NCI-H146 (cell line): ENCODE measurements around the gene CDK19.
"Not testable (repeated sequence)": the region's sequence is repeated elsewhere in the genome, so short reads cannot be mapped to it uniquely, and the experiment has no call there.

ENCODE experiments used
- DNase-seq: peaks from one replicate; lab custom pipeline; 2025; lab: John Stamatoyannopoulos, UW

The CDK19 gene

DNA sequence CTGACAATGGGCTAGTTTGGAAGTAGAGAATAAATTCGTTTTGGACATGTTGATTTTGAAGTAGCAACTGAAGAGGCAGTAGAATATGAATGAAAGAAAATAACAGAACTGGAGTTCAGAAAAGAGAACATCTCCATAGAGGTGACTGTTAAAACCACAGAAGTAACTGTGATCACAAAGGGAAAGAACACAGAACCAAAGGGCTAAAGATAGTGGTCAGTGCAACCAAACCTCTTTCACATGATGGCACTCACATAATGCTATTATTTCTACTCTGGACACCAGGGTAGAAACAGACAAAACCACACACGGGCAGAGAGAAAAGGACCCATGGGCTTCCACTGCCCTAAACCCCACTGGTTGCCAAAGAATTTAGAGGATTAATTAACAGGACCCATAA is 58.5 kb downstream of the CDK19 start:
- no peak for DNase-seq

DNA sequence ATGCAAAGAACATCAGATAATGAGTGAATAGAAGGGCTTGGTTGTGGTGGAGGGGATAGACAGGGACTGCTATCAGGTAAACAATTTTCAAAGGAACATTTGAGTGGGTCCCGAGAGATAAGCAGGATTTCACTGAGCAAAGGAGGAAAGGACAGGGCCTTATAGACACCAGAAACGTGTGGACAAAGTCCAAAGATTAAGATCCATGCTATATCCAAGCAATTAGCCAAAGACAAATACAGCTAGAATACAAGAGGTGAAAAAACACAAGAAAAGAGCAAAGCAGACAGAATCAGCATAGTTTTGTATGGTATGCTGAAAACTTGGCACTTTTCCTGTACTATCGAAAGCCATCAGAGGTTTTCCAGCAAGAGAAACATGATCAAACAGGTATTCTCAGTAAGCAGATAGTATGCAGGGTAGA is 59.8 kb downstream of the CDK19 start:
- no peak for DNase-seq

DNA sequence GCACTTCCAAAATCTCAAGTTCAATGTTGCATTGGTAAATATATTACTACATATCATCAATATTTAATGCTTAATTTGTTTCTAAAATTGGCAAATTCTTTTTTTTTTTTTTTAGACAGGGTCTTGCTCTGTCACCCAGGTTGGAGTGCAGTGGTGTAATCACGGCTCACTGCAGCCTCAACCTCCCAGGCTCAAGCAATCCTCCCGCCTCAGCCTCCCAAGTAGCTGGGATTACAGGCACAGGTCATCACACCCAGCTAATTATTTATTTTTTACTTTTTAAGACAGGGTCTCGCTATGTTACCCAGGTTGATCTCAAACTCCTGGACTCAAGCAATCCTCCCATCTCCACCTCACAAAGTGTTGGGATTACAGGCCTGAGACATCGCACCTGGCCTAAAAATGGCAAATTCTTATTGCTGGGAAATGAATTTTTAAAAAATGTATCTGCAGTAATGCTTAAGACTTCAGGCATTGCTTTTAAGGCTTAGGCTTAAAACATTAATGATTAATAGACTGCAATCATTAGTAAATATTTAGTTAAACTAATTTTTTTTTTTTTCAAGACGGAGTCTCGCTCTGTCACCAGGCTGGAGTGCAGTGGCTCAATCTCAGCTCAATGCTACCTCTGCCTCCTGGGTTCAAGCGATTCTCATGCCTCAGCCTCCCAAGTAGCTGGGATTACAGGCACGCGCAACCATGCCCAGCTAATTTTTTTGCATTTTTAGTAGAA is 61.2 kb downstream of the CDK19 start:
- DNase-seq, result not testable (repeated sequence)

DNA sequence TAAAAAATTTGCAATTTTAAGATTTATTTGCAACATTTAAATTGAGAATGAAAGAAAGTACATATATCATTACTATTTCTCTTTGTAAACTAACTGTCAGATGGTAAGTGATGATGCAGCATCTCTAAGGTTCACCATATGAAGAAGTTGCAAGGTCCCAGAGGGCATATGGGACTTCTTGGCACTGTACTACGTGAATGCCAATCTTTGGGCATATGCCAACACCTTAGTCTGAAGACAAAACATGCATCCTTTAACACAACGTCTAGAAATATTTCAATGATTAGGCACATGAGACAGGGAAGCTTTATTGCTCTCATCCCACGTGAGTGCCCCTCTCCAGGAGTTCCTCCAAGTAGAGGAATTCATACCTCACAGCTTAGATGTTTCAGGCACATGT is 66.8 kb downstream of the CDK19 start:
- no peak for DNase-seq

DNA sequence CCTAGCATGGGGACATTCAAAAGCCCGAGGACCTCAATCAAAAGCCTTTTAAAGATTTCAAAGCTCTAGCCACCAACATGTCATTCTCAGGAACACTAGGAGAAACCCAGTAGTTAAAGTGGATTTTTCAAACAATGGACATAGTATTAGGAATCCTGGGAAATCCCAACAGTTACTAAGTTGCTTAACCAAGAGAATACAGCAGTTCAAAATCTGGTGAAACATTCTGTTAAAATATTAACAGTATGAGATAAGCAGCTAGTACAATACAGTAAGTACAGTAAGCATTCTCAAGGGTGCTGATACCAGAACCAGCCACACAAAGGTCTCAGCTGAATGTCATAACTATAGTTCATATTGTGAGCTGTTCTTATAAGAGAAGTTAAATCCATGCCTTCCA is 68.6 kb downstream of the CDK19 start:
- no peak for DNase-seq

DNA sequence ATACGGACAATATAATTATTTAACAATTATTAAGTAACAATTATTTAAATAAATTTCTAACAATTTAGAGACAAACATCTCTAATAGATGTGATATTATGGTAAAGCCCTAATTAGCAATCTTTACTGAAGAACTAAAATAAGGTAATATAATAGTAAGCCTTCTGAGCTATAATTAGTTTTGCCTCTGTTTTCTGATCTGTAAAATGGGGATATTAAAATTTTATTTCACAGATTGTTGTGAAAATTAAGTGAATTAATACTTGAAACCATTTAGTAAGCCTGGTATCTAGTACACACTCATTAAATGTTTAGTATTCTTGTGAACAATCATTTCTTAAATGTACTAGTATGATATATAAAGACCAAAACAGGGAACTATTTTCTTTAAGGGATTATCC is 70.3 kb downstream of the CDK19 start:
- no peak for DNase-seq

DNA sequence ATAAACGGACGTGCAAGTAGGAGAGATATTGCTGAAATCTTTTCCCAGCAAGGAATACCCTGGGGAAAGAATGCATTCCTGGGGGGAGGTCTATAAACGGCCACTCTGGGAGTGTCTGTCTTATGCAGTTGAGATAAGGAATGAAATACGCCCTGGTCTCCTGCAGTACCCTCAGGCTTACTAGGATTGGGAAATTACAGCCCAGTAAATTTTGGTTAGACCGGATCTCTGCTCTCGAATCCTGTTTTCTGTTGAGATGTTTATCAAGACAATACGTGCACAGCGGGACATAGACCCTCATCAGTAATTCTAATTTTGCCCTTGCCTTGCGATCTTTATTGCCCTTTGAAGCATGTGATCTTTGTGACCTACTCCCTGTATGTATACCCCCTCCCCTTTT is 72.7 kb downstream of the CDK19 start:
- not testable (repeated sequence) for DNase-seq

DNA sequence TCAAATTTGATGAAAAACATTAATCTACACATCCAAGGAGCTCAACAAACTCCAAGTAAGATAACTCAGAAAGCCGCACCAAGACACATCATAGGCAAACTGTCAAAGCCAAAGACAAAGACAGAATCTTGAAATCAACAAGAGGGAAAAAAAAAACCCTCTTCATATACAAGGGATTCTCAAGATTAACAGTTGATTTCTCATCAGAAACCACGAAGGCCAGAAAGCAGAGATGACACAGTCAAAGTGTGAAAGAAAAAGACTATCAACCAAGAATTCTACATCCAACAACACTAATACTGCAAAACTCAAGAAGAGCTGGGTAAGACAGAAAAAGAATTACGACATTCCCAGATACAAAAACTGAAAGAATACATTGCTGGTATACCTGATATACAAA is 73.8 kb downstream of the CDK19 start:
- DNase-seq, result no peak

DNA sequence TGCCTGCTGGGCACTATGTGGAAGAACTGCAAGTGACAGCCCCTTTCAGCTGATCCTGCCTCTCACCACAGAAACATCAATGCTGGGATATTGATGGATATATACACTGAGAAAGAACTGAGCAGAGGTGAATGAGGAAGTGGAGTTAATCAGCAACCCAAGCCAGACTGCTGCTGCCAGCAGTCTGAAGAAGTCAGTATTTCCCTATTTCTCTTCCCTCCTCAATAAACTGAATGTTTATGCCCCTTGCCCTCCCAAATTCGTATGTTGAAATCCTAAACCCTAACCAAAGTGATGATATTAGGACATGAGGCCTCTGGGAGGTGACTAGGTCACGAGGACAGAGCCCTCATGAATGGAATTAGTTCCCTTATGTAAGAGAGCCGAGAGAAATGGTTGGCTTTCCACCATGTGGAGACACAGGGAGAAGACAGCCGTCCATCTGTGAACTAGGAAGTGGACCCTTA is 76.3 kb downstream of the CDK19 start:
- DNase-seq, result no peak

DNA sequence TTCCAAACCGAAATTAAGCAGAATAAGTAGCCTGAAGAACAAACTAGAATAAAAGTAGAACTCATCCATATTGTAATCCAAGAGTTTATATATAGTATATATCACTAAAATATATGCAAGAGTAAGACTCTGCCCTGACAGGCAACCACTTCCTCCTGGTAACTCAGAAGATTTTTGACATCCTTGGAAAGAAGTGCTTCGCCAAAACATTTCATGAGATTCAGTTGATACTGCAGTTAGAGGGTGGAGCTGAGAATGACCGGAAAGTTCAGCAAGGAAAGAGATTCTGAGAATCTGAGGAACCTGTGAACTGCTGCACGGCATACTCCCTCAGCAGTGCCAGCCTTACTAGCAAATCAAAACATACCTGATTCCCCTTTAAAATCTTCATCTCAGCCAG is 79.6 kb downstream of the CDK19 start:
- no peak for DNase-seq

DNA sequence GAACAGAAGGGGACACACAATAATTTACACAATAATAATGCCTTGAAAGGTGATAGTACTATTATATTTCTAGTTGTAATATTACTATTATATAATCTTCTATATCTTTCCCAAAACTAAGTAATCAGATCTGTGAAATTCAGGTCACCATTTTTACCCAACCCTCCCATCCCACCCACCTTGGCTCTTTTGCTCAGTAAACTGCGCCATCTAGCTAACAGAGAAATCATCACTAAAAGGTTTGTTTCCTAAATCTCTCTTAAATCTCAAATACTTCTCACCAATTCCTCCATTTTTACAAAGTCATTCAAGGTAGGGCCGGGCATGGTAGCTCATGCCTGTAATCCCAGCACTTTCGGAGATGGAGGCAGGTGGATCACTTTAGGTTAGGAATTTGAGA is 83.4 kb downstream of the CDK19 start:
- no peak for DNase-seq

DNA sequence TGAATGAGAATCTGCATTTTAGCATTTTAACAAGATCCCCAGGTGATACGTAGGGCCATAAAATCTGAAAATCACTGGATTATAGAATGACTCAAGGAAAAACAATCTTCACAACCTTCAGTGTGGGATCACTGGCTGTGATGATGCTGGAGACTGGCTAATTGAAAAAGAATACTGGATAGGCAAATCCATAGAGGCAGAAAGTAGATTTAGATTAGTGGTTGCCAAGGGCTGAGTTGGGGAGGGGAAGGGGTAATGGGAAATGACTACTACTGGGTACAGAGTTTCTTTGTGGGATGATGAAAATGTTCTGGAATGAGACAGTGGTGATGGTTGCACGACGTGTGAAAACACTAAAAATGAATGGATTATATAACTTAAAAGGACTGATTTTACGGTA is 84.1 kb downstream of the CDK19 start:
- DNase-seq, result no peak

DNA sequence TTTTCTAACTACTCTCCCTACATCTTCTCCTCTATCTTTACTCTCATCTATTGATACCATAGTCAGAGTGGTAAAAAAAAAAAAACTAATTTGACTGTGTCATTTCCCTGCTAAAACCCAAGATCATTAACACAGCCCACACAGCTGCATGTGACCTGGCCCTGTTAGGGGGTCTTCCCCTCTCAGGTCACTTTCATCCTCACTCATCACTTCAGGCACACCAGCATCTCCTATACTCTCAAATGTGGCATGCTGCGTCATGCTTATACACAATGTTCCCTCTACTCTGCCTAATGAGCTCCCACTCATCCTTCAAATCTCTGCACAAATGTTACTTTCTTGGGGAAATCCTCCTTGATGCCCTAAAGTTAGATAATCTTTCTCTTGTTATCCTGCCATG is 86.8 kb downstream of the CDK19 start:
- no peak for DNase-seq

DNA sequence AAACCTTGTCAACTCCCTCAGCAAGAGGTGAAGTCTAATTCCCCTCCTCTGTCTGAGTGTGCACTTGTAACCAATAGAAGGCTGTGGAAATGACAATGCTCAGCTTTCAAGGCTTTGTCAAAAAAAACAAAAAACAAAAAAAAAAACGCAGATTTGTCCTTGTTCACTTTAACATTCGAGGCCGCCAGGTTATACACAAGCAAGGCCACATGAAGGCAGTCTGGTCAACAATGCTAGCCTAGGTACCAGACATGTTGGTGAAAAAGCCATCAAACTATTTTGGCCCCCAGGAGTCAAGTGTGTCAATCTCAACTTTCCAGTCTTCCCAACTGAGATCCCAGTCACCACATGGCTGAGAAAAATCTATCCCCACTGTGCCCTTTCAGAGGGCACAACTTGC is 92.3 kb downstream of the CDK19 start:
- DNase-seq, result no peak

DNA sequence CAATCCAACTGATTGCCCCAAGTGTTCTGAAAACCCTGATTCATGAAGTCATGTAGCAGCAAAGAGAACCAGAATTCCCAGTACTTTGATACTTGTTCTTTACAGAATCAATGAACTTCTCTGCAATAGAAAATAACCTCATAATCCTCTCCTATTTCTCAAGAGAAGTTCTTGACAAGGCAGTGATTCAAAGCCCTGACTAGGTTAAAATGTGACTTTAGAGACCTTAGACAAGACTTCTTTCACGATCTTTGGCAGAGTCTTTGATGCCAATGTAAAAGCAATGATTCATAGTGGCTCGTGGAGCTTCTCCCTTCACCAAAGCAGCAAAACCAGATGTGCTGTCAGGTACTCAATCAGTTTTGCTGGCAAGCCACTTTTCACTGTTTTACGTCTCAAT is 95.2 kb downstream of the CDK19 start:
- DNase-seq, result no peak

DNA sequence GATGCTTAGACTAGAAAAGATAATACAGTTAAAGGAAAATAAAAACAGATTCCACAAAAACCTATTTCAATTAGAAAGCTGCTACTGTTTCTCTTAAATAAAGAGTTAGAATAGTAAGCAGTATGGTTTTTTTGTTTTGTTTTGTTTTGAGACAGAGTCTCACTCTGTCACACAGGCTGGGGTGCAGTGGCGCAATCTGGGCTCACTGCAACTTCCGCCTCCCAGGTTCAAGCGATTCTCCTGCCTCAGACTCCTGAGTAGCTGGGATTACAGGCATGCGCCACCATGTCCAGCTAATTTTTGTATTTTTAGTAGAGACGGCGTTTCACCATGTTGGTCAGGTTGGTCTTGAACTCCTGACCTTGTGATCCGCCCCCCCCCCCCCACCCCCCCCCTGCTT is 95.7 kb downstream of the CDK19 start:
- DNase-seq, result not testable (repeated sequence)

DNA sequence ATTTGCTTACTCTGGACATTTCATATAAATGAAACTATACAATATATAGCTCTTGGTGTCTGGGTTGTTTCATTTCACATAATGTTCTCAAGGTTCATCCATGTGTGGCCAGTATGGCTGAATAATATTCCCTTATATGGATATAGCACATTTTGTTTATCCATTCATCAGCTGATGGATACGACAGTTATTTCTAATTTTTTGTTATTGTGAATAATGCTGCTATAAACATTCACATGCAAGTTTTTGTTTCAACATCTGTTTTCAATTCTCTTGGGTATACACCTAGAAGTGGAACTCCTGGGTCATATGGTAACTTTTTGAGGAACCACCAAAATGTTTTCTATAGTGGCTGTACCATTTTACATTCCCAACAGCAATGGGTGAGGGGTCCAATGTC is 101.1 kb downstream of the CDK19 start:
- no peak for DNase-seq

DNA sequence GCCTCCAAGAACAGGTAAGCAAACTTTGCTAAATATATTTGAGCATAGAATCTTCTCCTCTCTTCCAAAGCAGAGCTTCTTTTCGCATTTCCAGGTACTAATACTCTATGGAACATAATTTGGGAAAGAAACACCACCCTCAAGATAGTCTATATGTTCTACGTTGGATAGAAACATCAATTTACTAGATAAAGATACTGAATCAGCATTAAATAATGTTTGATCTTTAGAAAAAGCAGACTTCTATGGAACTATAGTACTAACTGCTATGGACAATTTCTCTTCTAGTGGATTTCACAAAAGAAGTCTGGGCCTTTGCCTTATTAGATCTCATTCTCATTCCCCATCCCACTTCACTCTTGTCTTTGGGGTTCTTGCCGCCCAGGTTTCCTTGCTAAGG is 103.0 kb downstream of the CDK19 start:
- DNase-seq, result no peak

DNA sequence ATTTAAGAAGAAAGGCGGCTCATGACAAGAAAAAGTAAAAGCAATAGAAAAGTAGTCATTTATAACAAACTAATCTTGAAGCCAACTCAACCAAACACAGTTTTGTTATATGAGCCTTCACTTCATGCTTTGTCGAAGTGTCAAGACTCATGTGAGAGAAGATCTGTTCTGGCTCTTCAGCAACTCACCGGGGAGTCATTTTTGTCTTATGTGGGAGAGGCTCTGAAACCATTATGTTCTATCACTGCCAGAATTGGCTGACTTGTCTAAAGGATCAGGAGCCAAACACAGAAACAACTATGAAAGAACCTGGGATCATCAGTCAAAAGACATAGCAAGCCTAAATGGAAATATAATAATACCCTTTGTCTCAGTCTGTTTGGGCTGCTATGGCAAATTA is 105.2 kb downstream of the CDK19 start:
- no peak for DNase-seq

DNA sequence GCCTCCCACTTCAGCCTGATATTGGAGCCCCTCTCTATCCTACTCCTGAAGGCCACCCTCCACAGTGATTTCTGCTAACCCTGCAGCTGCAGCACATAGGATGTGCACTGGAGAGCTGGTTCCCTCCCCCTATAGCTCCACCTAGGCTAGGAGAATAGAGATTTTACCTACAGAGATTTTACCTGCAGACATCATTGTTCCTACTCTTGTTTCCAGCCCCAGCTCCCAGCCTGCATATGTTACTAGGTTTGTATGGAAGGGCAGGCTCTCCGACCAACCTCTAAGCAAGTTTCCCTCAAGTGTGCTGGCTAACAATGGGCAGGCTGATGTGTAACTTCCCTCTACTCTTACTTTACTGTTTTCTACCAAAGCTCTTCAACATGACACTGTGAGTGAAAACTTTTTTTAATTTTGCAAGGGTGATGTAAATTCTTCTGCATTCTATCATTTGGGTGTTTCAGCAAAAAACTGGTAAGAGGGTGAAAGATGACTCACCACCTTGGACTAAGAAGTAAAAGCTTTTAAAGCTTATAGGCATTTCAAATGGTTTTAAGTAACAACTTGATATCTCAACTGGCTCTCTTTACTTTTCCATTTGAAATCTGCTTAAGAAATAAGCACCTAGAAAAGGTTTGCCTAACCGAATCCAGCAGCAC is 106.8 kb downstream of the CDK19 start:
- DNase-seq, result no peak

DNA sequence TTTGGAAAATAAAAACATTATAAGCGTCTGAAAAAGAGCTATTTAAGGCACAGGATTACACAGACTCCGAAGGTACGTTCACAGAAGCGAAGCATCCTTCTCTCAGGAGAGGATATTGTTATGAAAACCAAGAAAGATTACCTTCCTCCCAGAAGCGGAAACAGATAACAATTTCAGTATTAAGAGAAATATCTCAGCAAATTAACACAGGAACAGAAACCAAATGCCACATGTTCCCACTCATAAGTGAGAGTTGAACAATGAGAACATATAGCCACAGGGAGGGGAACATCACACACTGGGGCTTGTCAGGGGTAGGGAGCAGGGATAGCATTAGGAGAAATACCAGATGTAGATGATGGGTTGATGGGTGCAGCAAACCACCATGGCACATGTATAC is 109.7 kb downstream of the CDK19 start:
- no peak for DNase-seq

DNA sequence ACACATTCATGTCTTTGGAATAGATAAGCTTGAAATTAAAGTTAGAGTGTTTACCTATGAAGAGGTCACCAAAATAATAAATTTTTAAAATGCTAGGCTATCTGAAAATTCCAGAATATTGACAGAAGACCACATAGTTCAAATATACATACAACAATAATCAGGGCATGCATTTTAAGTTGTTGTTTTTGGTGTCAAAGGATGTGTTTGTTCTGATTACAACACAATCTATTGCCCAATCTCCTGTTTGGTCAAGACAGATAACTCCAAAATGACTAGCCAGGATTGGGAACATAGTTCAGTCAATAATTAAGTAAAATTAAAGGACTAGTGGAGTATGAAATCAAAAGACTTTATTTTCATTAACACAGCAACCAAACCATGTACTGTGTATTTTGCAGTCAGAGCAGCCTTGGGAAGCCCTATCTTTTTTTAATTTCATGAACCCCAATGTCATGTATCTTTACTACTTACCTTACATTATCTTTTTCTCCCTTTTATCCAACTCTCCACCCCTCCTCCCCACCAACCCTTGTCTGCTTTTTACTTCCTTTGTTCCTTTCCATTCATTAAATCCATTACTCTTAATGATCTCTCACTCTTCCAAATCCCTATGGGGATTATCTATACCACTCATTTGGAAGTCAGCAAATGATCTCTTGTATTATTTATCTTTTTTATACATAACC is 111.2 kb downstream of the CDK19 start:
- no peak for DNase-seq
